Measurements from ENCODE around the gene MDM4. TPM values are rescaled to one million over a fixed set of nuclear protein-coding genes. Genes with fewer than 3 reads are reported as not detected.

Gene MDM4
- total and polyA plus RNA-seq, 7 donors = 5.0 to 67.0 (median 33.4) TPM

GRCh38 chr1:204575221-204576190 lies 59.3 kb downstream of the MDM4 start:
- H3K9me3 ChIP-seq = no peaks in the 10 kb centered on the region
- no peak overlapping the region for H3K27ac ChIP-seq
- H3K4me1 ChIP-seq = no peaks in the 10 kb centered on the region
- ATAC-seq (no peak), DNase-seq (no peak)
- no peak overlapping the region for H3K4me3 ChIP-seq
- peaks cover 0 to 35% of the 10 kb centered on the region in 2 donors for H3K36me3 ChIP-seq (ENCODE audit: insufficient read depth in 1 of 2, low read depth in 1 of 2)
- no peak for TF ChIP-seq CTCF (IDR thresholded peaks at IDR 0.05)
- WGBS, 3 donors = 75 to 80% (median 79%) methylated on average over 13 of the region's 13 CpGs
- H3K27me3 ChIP-seq (ENCODE audit: insufficient read depth in 3 of 3, low read length in 2 of 3) = no peaks in the 10 kb centered on the region
- intact Hi-C loops (cut with DNase I) = no loop called here

- ATAC-seq = no peak
- TF ChIP-seq CTCF (IDR thresholded peaks at IDR 0.05) = no peak
- no peak for DNase-seq
- 85 to 93% (median 91%) methylated on average over 8 of the region's 8 CpGs for WGBS, 3 donors
- Histone ChIP-seq H3K27me3 (ENCODE audit: insufficient read depth in 3 of 3, low read length in 2 of 3) (no peaks in the 10 kb centered on the region), H3K27ac (no peak overlapping the region), H3K4me3 (no peak overlapping the region), H3K36me3 (ENCODE audit: insufficient read depth in 1 of 2, low read depth in 1 of 2) (peaks cover 0 to 36% of the 10 kb centered on the region in 2 donors), H3K4me1 (no peaks in the 10 kb centered on the region), H3K9me3 (no peaks in the 10 kb centered on the region)
- intact Hi-C loops (cut with DNase I) = no loop called here
Measured at GRCh38 chr1:204576422-204576821, 60.2 kb downstream of the MDM4 start.

- H3K9me3 ChIP-seq = no peaks in the 10 kb centered on the region
- peaks cover 0 to 36% of the 10 kb centered on the region in 2 donors for H3K36me3 ChIP-seq (ENCODE audit: insufficient read depth in 1 of 2, low read depth in 1 of 2)
- no peak overlapping the region for H3K27ac ChIP-seq
- TF ChIP-seq CTCF (IDR thresholded peaks at IDR 0.05) = no peak
- ATAC-seq = no peak
- no peak overlapping the region for H3K4me3 ChIP-seq
- intact Hi-C loops (cut with DNase I) = no loop called here
- no peaks in the 10 kb centered on the region for H3K27me3 ChIP-seq (ENCODE audit: insufficient read depth in 3 of 3, low read length in 2 of 3)
- DNase-seq = no peak
- 88 to 91% (median 91%) methylated on average over 10 of the region's 10 CpGs for WGBS, 3 donors
- no peaks in the 10 kb centered on the region for H3K4me1 ChIP-seq
Measured at GRCh38 chr1:204577794-204578478, 61.7 kb downstream of the MDM4 start.

GRCh38 chr1:204578867-204579664 lies 62.9 kb downstream of the MDM4 start:
- Histone ChIP-seq H3K9me3 (no peaks in the 10 kb centered on the region), H3K4me3 (peak overlapping the region; percentile 28), H3K36me3 (ENCODE audit: insufficient read depth in 1 of 2, low read depth in 1 of 2) (peaks cover 0 to 25% of the 10 kb centered on the region in 2 donors), H3K27me3 (ENCODE audit: insufficient read depth in 3 of 3, low read length in 2 of 3) (no peaks in the 10 kb centered on the region), H3K27ac (no peak overlapping the region), H3K4me1 (no peaks in the 10 kb centered on the region)
- 57 to 59% (median 59%) methylated on average over 18 of the region's 18 CpGs for WGBS, 3 donors
- DNase-seq (peak in 1 of 2 donors; percentile 65), ATAC-seq (no peak)
- TF ChIP-seq CTCF (IDR thresholded peaks at IDR 0.05) = no peak
- intact Hi-C loops (cut with DNase I) = no loop called here
